C4-2B (cell line): ENCODE measurements around the gene CALHM2.

Experiments used
- H3K27ac ChIP-seq: fragments of 450-650 bp; 2 replicates; pipeline ENCODE4 v1.5.1; 2017
- ZFX ChIP-seq: fragments of 450-650 bp; IDR thresholded peaks from 2 replicates; pipeline ENCODE4 v1.6.1; 2017
- TF ChIP-seq, protein P1 (sequence below): fragments of 450-650 bp; conservative IDR thresholded peaks from 2 replicates; pipeline ENCODE4 v1.5.1; 2017; ENCODE audit warnings: mild to moderate bottlenecking

Gene CALHM2, protein sequence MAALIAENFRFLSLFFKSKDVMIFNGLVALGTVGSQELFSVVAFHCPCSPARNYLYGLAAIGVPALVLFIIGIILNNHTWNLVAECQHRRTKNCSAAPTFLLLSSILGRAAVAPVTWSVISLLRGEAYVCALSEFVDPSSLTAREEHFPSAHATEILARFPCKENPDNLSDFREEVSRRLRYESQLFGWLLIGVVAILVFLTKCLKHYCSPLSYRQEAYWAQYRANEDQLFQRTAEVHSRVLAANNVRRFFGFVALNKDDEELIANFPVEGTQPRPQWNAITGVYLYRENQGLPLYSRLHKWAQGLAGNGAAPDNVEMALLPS

DNA sequence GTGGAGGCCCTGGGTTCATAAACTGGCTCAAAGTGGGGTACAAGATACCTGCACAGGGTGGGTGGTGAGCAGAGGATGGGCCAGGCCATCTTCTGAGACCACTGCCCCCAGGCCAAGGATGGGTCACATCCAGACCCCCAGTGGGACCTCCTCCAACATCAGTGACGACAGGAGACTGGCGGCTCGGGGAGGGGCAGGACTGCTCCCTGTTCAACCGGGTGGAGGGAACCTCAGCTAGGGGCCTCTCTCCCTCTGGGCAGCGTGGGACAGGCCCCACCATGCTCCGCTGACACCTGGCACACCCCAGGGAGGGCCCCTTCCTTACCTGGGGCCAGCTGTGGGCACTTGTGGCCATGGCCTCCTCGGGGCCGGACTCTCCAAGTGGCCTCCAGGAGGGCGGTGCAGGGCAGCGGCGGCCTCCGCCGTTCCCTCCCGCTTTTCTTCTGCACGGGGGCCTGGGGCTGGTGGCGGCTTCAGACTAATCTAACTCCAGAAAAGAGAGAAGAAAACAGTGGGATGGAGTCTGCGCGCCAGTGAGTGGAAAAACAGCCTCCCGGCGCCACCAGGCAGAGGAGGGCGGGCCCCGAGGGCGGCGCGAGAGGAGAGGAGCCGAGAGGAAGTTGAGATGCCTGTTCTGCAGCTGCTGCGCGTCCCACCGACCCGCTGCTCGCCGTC lies at the start of gene CALHM2:
Gene CALHM2, minus strand, starts transcription at position 540 of the 675 bp plus-strand sequence. CDS start 2,429 bp downstream, outside the sequence.
- no peak for TF ChIP-seq ZFX
- TF ChIP-seq, protein P1, sequence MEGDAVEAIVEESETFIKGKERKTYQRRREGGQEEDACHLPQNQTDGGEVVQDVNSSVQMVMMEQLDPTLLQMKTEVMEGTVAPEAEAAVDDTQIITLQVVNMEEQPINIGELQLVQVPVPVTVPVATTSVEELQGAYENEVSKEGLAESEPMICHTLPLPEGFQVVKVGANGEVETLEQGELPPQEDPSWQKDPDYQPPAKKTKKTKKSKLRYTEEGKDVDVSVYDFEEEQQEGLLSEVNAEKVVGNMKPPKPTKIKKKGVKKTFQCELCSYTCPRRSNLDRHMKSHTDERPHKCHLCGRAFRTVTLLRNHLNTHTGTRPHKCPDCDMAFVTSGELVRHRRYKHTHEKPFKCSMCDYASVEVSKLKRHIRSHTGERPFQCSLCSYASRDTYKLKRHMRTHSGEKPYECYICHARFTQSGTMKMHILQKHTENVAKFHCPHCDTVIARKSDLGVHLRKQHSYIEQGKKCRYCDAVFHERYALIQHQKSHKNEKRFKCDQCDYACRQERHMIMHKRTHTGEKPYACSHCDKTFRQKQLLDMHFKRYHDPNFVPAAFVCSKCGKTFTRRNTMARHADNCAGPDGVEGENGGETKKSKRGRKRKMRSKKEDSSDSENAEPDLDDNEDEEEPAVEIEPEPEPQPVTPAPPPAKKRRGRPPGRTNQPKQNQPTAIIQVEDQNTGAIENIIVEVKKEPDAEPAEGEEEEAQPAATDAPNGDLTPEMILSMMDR: no peak
- H3K27ac ChIP-seq: peak within 1 kb of the TSS; percentile 17; the same call in 1 of the 2 replicates

DNA sequence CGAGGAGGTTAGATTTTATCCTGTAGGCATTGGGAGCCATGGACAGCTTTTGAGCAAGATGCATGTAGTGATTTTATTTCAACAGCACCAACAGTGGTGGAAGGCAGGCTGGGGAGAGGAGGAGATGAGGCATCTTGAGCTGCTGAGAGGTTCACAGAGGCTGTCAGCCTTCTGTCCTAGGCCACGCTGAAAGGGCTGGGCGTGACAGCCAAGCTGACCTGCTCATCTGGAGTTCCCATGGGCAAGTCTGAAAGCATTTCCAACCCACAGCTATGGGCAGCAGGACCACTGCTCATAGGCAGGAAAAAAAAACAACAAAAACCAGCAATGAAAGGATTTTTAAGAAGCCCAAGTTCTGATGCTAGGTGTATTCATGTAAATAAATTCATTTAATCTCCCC lies 49.0 kb upstream of the CALHM2 start:
- TF ChIP-seq, protein P1: no peak
- TF ChIP-seq ZFX: no peak
- no peak overlapping the region for H3K27ac ChIP-seq

DNA sequence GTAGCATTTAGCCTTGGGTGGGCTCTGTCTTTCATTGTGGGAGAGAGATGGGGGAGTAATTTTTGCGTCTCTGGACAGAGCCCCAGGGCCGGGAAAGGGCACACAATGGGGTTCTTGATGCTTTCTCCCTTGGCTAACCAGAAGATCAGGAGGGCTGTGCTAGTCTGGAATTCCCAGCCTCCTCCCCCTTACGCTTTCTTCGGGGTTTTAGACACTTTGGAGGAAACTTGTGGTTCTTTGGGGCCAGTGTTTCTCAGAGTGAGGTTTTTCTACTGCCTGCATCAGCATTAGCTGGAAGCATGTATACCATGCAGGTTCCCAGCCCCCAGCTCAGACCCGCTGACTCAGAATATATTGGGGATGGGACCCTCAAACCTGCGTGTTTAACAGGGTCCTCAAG lies 48.3 kb upstream of the CALHM2 start:
- TF ChIP-seq, protein P1: no peak
- no peak for TF ChIP-seq ZFX
- no peak overlapping the region for H3K27ac ChIP-seq

DNA sequence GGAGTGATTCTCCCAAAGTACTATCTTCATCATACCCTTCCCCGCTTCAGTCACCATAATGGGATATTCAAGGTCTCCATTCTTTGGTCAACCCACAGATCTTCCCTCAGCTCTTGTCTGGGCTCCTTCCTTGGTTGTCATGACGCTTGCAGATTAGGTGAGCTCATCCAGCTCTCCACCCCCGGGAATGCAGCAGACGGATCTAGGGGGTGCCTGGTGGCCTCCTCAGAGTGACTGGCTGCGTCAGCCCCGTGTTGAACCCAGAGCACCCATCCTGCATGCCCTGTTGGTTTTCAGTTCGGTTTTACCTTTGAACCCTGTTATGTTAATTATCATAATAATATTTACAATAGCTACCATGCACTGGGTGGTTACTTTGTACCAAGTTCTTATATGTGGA lies 47.7 kb upstream of the CALHM2 start:
- no peak overlapping the region for H3K27ac ChIP-seq
- TF ChIP-seq, protein P1: no peak
- TF ChIP-seq ZFX: no peak

DNA sequence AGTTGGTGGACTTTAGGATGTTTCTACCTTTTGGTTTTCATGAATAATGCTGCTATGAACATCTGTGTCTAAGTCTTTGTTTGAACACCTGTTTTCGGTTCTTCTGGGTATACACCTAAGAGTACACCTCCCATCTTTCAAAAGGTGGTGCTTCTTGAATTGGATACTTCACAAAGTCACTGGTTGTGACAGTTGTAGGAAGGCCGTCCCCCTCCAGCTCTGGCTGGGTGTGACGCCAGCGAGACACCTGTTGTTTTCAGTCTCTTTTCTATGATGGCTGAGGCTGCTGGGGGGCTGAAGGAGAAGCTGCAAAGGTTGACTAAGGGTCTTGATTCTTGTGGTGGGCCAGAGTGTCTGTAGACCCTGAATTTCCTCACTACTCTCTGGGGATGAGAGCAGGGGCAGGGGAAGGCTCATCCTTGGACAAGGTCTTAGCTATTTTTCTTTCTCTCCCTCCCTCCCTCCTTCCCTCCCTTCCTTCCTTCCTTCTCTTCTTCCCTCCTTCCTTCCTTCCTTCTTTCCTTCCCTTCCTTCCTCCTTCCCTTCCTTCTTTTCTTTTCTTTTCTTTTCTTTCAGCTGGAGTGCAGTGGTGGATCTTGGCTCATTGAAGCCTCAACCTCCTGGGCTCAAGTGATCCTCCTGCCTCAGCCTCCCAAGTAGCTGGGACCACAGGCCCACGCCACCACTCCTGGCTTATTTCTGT lies 46.9 kb upstream of the CALHM2 start:
- TF ChIP-seq ZFX: no peak
- TF ChIP-seq, protein P1: no peak
- H3K27ac ChIP-seq: no peak overlapping the region

DNA sequence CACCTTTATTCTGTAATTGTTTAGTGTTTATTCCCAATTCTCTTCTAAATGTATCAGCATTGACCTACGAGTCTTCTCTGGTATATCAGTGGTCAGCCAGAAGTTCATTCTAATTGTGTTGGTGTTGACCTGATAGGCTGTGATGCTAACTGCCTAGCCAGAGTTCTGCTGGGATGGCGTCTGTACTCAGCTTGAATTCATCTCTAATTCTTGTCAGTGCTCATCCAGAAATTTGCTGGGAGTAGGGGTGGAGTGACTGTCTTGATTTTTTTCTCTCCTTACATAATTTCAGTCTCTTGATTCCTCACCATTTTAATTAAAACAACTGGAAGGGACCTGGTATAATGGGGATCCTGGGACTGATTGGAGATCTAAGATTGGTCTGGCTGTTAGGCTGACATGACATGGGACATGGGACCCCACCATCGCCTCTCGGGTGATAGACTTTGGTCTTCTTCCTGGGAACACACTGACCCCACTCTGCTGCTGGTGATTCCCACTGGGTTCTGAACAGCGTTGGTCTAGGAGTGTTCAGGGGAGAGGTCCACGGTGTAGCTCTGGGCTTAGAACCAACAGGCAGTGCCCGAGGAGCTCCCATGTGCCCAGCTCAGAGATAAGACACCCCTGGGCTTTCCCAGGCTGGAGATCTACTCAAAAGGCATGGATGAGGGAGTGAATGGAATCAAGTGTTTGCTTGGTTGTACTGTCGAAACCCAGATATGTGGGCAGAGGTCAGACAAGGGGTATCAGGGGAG lies 45.2 kb upstream of the CALHM2 start:
- H3K27ac ChIP-seq: no peak overlapping the region
- TF ChIP-seq ZFX: no peak
- TF ChIP-seq, protein P1: no peak
